ENCODE results near the gene FRMD4B.

- no peak for TF ChIP-seq CTCF (IDR thresholded peaks at IDR 0.05)
- TF ChIP-seq POLR2A (IDR thresholded peaks at IDR 0.05) = no peak
Observed at GRCh38 chr3:69309814-69310213, 76.1 kb downstream of the FRMD4B start.

All from lower leg skin (tissue), 3 donors.